Esophagus muscularis mucosa (tissue), 4 donors: ENCODE results near the gene SLC25A25. TPM values are rescaled to one million over a fixed set of nuclear protein-coding genes. Genes with fewer than 3 reads are reported as not detected.
A peak's percentile ranks its signal among the peaks of the same experiment; 100 is the strongest.
"Not testable (repeated sequence)": the region's sequence is repeated elsewhere in the genome, so short reads cannot be mapped to it uniquely, and the experiment has no call there.

Experiments used
- DNase-seq: peaks from one replicate; pipeline ENCODE4 v3.0.0-alpha.2; 2017; ENCODE audit errors: extremely low spot score
- H3K27ac ChIP-seq, 4 donors: fragments of 200-600 bp; sonication (generic); replicated peaks in 1 of 4; 1 replicate in 3 of 4; 2 replicates in 1 of 4; pipeline ENCODE4 v1.5.1; 2016 to 2019; ENCODE audit warnings: mild to moderate bottlenecking in 1 of 4
- H3K27me3 ChIP-seq, 4 donors: fragments of 200-600 bp; sonication (generic); one replicate each; pipeline versions ENCODE4 v1.5.1 to v1.6.0; 2016 to 2019
- H3K36me3 ChIP-seq, 4 donors: fragments of 200-600 bp; sonication (generic); one replicate each; pipeline ENCODE4 v1.5.1; 2016 to 2019
- H3K4me1 ChIP-seq, 4 donors: fragments of 200-600 bp; sonication (generic); one replicate each; pipeline ENCODE4 v1.5.1; 2016 to 2019
- H3K4me3 ChIP-seq, 4 donors: fragments of 200-600 bp; sonication (generic); 1 replicate in 2 of 4; 2 replicates in 2 of 4; pipeline ENCODE4 v1.5.1; 2016 to 2019; ENCODE audit warnings: mild to moderate bottlenecking in 4 of 4, moderate library complexity in 1 of 4
- H3K9me3 ChIP-seq, 4 donors: fragments of 200-600 bp; sonication (generic); 1 replicate in 3 of 4; 2 replicates in 1 of 4; pipeline ENCODE4 v1.5.1; 2016 to 2019
- CTCF ChIP-seq, 3 experiments: fragments of 200-600 bp in 2 of 3; fragments of 450-650 bp in 1 of 3; sonication (generic) in 2 of 3; IDR thresholded peaks; one replicate each; pipeline ENCODE4 v1.5.1; 2017 to 2019; ENCODE audit warnings: antibody characterized with exemption in 3 of 3, mild to moderate bottlenecking in 2 of 3, moderate library complexity in 1 of 3
- EP300 ChIP-seq: sonication (generic); formaldehyde crosslinking; IDR thresholded peaks from one replicate; pipeline ENCODE4 v1.6.1; 2017; ENCODE audit warnings: antibody characterized with exemption
- POLR2A ChIP-seq: fragments of 450-650 bp; IDR thresholded peaks from one replicate; pipeline ENCODE4 v1.6.1; 2017; ENCODE audit warnings: antibody characterized with exemption, moderate library complexity, mild to moderate bottlenecking, low read depth
- POLR2AphosphoS5 ChIP-seq, 2 donors: sonication (generic); formaldehyde crosslinking; IDR thresholded peaks; one replicate each; pipeline ENCODE4 v1.6.1; 2017; ENCODE audit warnings: antibody characterized with exemption in 2 of 2
- WGBS: methylation state at CpG from one replicate; pipeline ENCODE4 v1.1.5; 2018; 5-methylcytosine and 5-hydroxymethylcytosine counted together
- intact Hi-C: fragments of 100-400 bp; cut with DNase I; formaldehyde crosslinking; loops from one replicate; pipeline ENCODE4 v1.15.1; 2023
- total RNA-seq, 4 donors: library from RNA; depleted of rRNA; stranded (reverse); fragments of >200 nt; gene quantifications; one replicate each; pipeline versions ENCODE4 v1.1.0 to v1.2.1, GENCODE V29; 2016

Gene SLC25A25
- total RNA-seq, 4 donors from 2014 or later: 14.5 to 140 (median 21.3) TPM

DNA sequence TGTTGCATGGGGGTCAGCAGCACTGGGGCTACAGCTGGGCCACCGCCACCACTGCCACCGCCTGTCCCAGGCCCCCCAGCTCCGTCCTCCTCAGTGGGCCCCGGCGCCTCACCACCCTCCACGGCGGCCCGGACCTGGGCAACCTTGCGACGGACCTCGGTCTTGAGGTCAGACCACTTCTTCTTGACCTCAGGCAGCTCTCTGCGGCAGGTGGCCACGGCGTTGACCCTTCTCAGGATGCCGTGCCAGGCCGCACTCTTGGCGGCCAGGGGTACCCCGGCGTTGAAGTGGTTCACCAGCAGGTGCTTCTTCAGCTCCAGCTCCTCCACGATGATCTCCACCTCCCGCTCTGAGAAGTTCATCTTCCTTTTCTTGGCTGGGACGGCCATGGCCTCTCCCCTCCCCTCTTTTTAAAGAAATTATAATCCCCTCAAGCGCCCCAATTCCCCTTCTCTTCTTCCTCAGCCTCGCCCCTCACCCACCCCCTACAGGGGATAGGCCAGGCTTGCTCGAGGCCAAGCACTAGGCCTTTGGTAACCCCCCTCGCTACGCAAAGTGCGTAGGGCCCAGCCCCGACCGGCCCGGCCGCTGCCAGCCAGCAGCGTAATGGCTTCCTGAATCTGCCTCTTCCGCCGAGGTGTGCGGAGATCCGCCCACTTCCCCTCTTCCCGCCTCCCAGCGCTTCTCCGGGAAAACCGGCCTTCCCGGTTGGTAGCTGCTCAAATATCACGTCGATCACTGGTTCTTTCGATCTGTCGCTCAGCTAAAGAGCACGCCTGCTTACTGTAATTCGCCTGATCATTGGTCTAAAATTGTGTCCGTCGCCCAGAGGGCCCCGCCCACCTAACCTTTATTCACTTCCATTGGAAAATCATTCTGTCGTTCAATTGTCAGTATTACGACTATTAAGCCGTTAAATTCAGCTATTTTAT, 1.1 kb upstream of the SLC25A25 start, which contains the start of gene NAIF1:
TSS of gene NAIF1 (minus strand) at position 608 of the 932 bp plus-strand sequence. CDS start at position 389, 219 bp downstream.
- H3K4me3 ChIP-seq: peak within 1 kb of the TSS; percentile 86 to 98 (median 93)
- peak within 1 kb of the TSS; percentile 97 to 99 (median 98) for H3K27ac ChIP-seq
- peaks cover 57 to 76% (median 71%) of the 10 kb centered on the region in 4 donors for H3K4me1 ChIP-seq
- no peak for TF ChIP-seq CTCF (IDR thresholded peaks at IDR 0.05)
- TF ChIP-seq POLR2AphosphoS5 (IDR thresholded peaks at IDR 0.05): peak; percentile 80 to 83
- peak; percentile 99 for DNase-seq
- intact Hi-C loops: no loop called here
- 31% methylated on average over 48 of the region's 54 CpGs for WGBS
- peaks cover 4 to 18% (median 17%) of the 10 kb centered on the region in 4 donors for H3K36me3 ChIP-seq
- H3K27me3 ChIP-seq: no peaks in the 10 kb centered on the region
- no peaks in the 10 kb centered on the region for H3K9me3 ChIP-seq

DNA sequence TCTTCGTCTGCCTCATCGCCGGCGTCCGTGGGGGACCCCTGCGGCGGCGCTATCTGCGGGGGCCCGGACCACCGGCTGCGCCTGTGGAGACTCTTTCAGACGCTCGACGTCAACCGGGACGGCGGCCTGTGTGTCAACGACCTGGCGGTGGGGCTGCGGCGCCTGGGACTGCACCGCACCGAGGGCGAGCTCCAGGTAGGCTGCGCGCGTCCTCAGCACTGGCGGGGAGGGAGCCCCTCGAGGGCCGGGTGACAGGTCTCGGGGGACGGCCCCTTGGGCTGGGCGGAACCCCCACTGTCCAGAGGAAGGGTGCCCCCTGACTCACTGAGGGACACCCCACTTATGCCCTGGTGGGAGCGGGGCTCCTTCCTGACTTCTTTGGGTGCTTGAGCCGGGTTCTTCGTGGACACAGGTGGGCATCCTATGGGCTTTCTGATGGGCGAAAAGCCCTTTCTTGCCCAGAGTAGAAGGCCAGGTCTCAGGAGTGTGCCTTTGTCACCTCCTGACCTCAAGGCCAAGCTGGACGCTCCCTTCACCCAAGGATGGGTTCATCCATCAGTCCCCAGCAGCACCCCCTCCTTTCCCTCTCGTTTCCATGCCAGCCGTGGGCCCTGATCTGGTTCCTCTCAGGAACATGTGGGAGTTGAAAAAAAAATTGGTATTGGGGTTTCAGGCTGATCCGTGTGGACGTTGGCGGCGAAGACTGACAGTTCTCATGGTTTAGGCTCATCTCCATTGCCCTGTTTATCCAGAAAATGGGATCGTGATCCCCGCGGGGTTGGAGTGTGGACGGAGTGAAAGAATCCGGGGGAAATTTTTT, 564 bp downstream of the SLC25A25 start:
- H3K36me3 ChIP-seq: peaks cover 0 to 2% (median 1%) of the 10 kb centered on the region in 4 donors
- peak overlapping the region; percentile 86 to 98 (median 93) for H3K4me3 ChIP-seq
- H3K4me1 ChIP-seq: peaks cover 58 to 77% (median 75%) of the 10 kb centered on the region in 4 donors
- H3K27ac ChIP-seq: peak overlapping the region; percentile 97 to 99 (median 98)
- WGBS: 1% methylated on average over 9 of the region's 50 CpGs
- intact Hi-C loops: no loop called here
- no peak for DNase-seq
- H3K9me3 ChIP-seq: no peaks in the 10 kb centered on the region
- peak in 1 of 2 donors; percentile 10 for TF ChIP-seq POLR2AphosphoS5 (IDR thresholded peaks at IDR 0.05)
- TF ChIP-seq POLR2A: no peak
- H3K27me3 ChIP-seq: no peaks in the 10 kb centered on the region

DNA sequence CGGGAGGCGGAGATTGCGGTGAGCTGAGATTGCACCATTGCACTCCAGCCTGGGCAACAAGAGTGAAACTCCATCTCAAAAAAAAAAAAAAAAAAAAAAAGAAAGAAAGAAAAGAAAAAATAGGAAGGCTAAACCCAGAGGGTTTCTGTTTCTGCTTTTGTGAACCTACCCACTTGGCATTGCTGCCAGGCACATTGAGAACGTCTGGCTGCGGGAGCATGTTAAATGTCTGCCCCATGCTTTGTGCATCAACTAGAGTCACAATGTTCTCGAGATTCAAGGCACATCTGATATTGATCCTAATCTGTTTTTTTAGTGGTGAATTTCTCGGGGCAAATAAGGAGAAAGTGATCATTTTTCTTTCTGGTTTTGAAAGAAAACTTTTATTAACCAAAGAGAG, 2.8 kb downstream of the SLC25A25 start:
- no peak for DNase-seq
- Histone ChIP-seq H3K4me1 (peaks cover 61 to 84% (median 79%) of the 10 kb centered on the region in 4 donors), H3K36me3 (no peaks in the 10 kb centered on the region), H3K27me3 (no peaks in the 10 kb centered on the region), H3K27ac (peak overlapping the region; percentile 97 to 99 (median 98)), H3K9me3 (no peaks in the 10 kb centered on the region), H3K4me3 (peak overlapping the region in 1 of 4 donors; percentile 4)
- TF ChIP-seq CTCF (IDR thresholded peaks at IDR 0.05) (no peak), EP300 (no peak), POLR2AphosphoS5 (IDR thresholded peaks at IDR 0.05) (peak; percentile 19 to 28), POLR2A (no peak)
- intact Hi-C loops: no loop called here
- WGBS: 64% methylated on average over 7 of the region's 7 CpGs

- DNase-seq, H3K4me3 ChIP-seq, H3K27me3 ChIP-seq, H3K9me3 ChIP-seq, intact Hi-C loops, H3K36me3 ChIP-seq: not testable (repeated sequence)
- 87% methylated on average over 12 of the region's 12 CpGs for whole genome bisulfite sequencing
- peaks cover 55 to 81% (median 74%) of the 10 kb centered on the region in 4 donors for H3K4me1 ChIP-seq
- peak overlapping the region; percentile 97 to 99 (median 98) for H3K27ac ChIP-seq
Observed at GRCh38 chr9:128071475-128071874, 3.4 kb downstream of the SLC25A25 start.

GRCh38 chr9:128072144-128073021, 4.4 kb downstream of the SLC25A25 start:
- peak overlapping the region in 1 of 4 donors; percentile 19 for H3K4me3 ChIP-seq
- TF ChIP-seq EP300: no peak
- TF ChIP-seq POLR2A: no peak
- no peak for TF ChIP-seq CTCF (IDR thresholded peaks at IDR 0.05)
- peak; percentile 40 to 59 for TF ChIP-seq POLR2AphosphoS5 (IDR thresholded peaks at IDR 0.05)
- H3K27ac ChIP-seq: peak overlapping the region; percentile 97 to 99 (median 98)
- DNase-seq: peak; percentile 97
- no peaks in the 10 kb centered on the region for H3K27me3 ChIP-seq
- H3K36me3 ChIP-seq: no peaks in the 10 kb centered on the region
- peaks cover 51 to 78% (median 70%) of the 10 kb centered on the region in 4 donors for H3K4me1 ChIP-seq
- no peaks in the 10 kb centered on the region for H3K9me3 ChIP-seq
- intact Hi-C loops: no loop called here
- 8% methylated on average over 5 of the region's 5 CpGs for WGBS
